T-helper 1 cell treated with Interleukin-12 subunit alpha and Interleukin-12 subunit beta and Interleukin-4 antibody, amounts not matched to agents 30 ng/mL and 1 ng/mL, for 36 hours (primary cell): ENCODE measurements around the gene NECTIN1. TPM values are rescaled to one million over a fixed set of nuclear protein-coding genes. Genes with fewer than 3 reads are reported as not detected.

ENCODE experiments used
- intact Hi-C: fragments of 100-400 bp; cut with micrococcal nuclease; formaldehyde crosslinking; loops from one replicate; pipeline ENCODE4 v1.15.1; 2024
- total RNA-seq: library from RNA; stranded (reverse); gene quantifications from 2 replicates; pipeline ENCODE4 v1.2.3, GENCODE V29; 2022

NECTIN1 gene, protein sequence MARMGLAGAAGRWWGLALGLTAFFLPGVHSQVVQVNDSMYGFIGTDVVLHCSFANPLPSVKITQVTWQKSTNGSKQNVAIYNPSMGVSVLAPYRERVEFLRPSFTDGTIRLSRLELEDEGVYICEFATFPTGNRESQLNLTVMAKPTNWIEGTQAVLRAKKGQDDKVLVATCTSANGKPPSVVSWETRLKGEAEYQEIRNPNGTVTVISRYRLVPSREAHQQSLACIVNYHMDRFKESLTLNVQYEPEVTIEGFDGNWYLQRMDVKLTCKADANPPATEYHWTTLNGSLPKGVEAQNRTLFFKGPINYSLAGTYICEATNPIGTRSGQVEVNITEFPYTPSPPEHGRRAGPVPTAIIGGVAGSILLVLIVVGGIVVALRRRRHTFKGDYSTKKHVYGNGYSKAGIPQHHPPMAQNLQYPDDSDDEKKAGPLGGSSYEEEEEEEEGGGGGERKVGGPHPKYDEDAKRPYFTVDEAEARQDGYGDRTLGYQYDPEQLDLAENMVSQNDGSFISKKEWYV
- total RNA-seq, result 0.91 and 1.2 TPM in 2 replicates

DNA sequence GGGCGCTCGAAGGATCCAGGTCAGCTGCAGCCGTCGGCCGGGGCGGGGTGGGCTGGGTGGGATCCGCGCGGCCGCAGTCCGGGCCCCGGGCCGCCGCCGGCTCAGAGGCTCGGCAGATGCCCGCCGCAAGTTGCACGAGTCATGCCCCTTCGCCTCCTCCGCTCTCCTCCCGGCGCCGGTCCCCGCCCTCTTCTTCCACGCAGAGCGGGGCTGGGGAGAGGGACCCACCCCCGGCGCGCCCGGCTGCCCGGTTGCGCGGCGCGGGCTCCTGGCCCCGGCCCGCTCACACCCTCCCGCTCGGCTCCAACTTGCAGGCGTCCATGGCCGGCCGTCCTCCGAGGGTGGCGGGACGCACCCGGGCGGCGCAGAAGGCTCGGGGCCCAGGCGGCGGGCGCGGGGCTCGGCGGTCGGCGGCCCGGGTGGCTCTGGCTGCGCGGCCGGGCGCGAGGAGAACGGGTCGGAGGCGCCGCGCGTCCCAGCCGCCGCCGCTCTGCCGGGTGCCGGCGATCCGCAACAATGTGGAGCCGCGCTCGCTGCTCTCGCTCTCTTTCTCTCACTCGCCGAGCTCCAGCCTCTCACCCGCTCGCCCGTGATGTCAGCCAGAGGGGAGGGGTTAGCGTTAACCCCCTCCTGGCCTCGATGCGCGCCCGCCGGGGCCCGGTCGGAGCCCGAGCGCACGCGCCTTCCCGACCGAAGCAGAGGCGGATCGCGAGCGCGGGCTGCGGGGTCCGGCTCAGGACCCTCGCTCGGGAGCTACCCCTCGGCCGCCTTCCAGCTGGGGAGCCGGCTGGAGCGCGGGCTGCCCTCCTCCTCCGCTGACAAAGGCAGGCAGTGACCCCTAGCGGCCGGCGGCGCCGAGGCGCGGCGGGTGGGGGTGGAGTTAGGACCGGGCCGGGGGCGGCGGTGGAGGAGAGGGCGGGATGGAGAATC lies at the start of gene NECTIN1:
TSS of gene NECTIN1 (minus strand) at position 550 of the 930 bp plus-strand sequence. CDS start 647 bp downstream, outside the sequence.
- intact Hi-C loops, result loop anchor here (1.0 to 10.0 kb wide), 8 partner anchors 37 to 607 kb away; partner anchors contain the start of genes ARHGEF12, OAF and USP2

DNA sequence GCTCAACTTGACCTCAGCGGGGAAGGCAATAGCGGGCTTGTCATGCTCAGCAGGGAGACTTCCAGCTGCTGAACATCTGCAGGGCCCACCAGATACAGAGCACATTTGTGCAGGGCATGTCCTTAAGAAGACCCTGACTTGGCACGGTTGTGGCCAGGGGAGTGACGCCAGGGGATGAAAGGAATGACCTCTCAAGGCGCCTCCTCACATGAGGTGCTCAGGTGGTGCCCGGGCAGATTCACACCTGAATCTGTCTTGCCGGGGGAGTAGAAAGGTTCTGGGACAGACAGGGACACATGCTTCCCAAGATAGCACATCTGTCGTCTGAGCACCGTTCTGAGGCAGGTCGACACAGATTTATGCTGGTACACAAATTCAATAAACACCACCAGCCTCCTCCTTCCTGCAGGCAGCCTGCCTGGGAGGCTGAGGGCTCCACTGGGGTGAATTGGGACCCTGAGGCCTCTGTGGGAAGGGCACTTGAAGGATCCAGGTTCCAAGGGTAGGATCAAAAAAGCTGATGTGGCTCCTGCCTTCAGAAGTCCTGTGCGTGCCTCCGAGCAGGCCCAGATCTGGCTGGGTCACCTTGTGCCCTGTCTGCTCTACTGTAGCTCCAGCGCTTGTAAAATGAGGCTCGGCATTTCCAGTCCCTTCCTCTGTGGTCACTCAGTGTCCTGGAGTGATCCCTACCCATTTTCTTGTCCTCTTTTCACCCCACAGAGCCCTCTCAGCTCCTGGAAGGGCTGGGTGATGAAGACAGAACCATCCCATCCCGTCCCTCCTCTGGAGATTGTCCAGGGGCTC lies 49.6 kb upstream of the NECTIN1 start:
- intact Hi-C loops, result no loop called here

- intact Hi-C loops, result no loop called here
These were observed 48.9 kb upstream of the NECTIN1 start for GRCh38 chr11:119777940-119778339.

- intact Hi-C loops, result no loop called here
These were observed 47.7 kb upstream of the NECTIN1 start for GRCh38 chr11:119776651-119777050.

- intact Hi-C loops, result no loop called here
These were observed 47.1 kb upstream of the NECTIN1 start for GRCh38 chr11:119776031-119776636.

DNA sequence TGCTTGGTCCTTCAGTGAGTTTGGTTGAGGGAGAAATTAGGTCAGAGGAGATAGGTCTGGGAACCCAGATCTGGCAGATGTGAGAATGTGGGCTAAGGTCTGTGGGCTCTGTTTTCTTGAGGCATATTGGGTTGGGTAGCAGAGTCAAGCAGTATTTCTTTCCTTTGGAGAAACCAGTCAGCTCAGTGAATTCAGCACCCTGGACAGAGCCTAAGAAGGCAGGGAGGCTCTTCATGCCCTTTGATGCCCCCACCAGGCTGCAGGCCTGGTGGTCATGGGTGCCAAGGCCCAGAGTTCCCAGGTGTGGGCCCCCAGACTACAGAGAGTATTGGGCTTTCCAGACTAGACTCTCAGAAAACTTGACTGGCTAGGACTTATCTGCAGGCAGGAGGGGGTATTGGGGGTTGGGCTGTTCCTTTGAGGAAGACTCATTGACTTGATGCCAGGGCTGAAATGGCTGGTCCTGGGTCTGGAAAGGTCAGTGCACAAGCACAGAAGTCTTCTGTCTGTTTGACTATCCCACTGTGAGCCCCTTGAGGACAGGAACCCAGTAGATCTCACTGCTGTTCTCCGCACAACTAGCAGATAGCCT lies 45.3 kb upstream of the NECTIN1 start:
- intact Hi-C loops, result no loop called here

- intact Hi-C loops, result no loop called here
These were observed 43.8 kb upstream of the NECTIN1 start for GRCh38 chr11:119772641-119773415.

- intact Hi-C loops, result no loop called here
These were observed 43.1 kb upstream of the NECTIN1 start for GRCh38 chr11:119772076-119772475.

DNA sequence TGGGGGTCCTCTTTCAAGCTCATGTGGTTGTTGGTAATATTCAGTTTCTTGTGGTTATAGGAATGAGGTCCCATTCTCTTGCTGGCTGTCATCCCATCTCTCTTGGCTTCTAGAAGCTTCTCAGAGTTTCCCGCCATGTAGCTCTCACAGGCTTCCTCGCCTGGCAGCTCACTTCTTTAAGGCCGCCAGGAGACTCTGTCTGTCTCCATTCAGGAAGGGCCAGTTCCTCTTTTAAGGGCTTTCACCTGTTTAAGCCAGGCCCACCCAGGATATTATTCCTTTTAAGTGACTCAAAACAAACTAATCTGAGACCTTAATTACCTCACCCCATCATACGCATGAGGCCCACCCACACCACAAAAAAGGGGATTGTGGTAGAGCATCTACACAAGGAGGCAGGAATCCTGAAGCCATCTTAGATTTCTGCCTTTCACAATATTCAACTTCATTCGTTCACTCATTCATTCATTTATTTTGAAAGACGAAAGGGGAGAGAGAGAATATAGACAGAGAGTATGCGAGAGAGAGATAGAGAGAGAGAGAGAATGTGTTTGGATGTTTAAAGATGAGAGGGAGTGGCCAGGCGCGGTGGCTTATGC lies 42.3 kb upstream of the NECTIN1 start:
- intact Hi-C loops, result no loop called here

- intact Hi-C loops, result no loop called here
These were observed 36.6 kb upstream of the NECTIN1 start for GRCh38 chr11:119765628-119766027.

GRCh38 chr11:119764108-119764868 lies 35.3 kb upstream of the NECTIN1 start:
- intact Hi-C loops, result no loop called here

DNA sequence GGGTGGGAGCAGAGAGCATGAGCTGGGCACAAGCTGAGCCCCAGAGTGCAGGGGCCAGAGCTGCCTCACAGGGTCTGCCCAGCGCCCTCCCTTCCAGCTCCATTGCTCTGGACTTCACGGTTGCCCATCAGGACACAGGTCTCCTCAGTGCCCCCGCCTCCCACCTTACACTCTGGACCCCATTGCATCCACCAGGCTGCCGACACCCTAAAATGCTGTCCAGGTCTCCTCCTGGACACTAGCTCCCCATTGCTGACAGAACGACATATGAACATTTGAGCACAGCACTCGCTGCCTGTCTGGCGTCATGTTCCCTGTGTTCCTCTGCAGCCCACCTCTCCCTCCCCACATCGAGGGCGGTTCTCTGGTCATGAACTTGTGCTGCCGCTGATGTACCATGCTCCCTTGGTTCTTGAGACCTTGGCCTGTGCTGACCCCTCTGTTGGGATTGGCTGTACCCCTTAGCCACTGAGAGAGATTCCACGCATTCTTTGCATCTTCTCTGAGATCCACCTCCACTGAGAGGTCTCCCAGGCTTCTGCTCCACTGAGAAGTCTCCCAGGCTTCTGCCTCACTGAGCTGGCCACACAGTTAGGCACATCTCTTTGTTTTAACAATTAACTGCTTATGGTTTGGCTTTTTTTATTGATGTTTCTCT lies 34.2 kb upstream of the NECTIN1 start:
- intact Hi-C loops, result no loop called here

- intact Hi-C loops, result no loop called here
These were observed 30.9 kb upstream of the NECTIN1 start for GRCh38 chr11:119759747-119760412.

GRCh38 chr11:119759324-119759723 lies 30.3 kb upstream of the NECTIN1 start:
- intact Hi-C loops, result no loop called here

- intact Hi-C loops, result no loop called here
These were observed 29.3 kb upstream of the NECTIN1 start for GRCh38 chr11:119758291-119758690.

- intact Hi-C loops, result no loop called here
These were observed 28.4 kb upstream of the NECTIN1 start for GRCh38 chr11:119757378-119757777.
